ENCODE data around the gene UROC1. TPM values are rescaled to one million over a fixed set of nuclear protein-coding genes. Genes with fewer than 3 reads are reported as not detected.

Gene UROC1
- total RNA-seq, 1 donor from 2014 or later, result not detected

GRCh38 chr3:126442856-126443242 lies 74.7 kb downstream of the UROC1 start:
- Histone ChIP-seq H3K4me3 (ENCODE audit: low read depth, low read length) (no peak overlapping the region), H3K36me3 (ENCODE audit: control insufficient read depth, insufficient read depth, low read length) (peaks cover 19% of the 10 kb centered on the region), H3K27me3 (ENCODE audit: control insufficient read depth, insufficient read depth, low read length) (no peaks in the 10 kb centered on the region)
- no peak for FAIRE-seq
- no peak for TF ChIP-seq CTCF (IDR thresholded peaks at IDR 0.05; ENCODE audit: insufficient read depth, low read length, severe bottlenecking)
- DNase-seq (ENCODE audit: low read depth), result no peak

DNA sequence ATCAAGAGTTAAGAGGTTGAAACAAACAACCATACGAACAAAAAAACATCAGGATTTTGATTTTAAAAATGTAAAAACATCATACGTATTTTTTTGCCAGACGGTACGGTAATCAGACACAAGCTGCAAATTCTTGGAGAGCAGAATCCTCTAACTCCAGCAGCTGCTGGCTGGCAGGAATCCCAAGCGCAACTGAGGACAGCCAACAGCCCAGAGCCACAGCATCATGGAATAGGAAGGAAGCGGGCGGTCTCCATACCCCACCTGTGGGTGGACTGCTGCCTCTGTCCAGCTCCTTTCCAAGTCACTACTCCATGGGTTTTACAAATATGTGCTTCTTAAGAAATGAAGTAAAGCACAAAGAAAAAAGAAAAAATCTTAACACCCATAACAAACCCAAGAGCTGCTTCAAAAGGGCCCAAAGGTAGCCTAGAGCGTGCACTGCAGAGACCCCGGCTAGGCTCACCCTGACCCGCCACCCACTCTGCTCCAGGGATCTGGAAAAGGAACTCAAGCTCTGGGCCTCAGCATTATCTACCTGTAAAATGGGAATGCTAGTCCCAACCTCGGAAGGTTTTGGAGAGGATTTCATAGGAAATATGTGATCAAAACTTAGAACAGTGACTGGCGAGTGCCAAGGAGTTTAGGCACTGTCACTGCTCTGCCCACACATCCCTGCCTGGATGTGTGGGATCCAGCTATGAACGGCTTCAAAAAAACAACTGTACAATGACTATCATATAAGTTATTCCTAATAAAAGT lies 75.3 kb downstream of the UROC1 start:
- Histone ChIP-seq H3K36me3 (ENCODE audit: control insufficient read depth, insufficient read depth, low read length) (peaks cover 21% of the 10 kb centered on the region), H3K27me3 (ENCODE audit: control insufficient read depth, insufficient read depth, low read length) (no peaks in the 10 kb centered on the region), H3K4me3 (ENCODE audit: low read depth, low read length) (no peak overlapping the region)
- no peak for TF ChIP-seq CTCF (IDR thresholded peaks at IDR 0.05; ENCODE audit: insufficient read depth, low read length, severe bottlenecking)
- FAIRE-seq (no peak), DNase-seq (ENCODE audit: low read depth) (no peak)

- FAIRE-seq, result no peak
- no peak for DNase-seq (ENCODE audit: low read depth)
- Histone ChIP-seq H3K36me3 (ENCODE audit: control insufficient read depth, insufficient read depth, low read length) (peaks cover 21% of the 10 kb centered on the region), H3K27me3 (ENCODE audit: control insufficient read depth, insufficient read depth, low read length) (no peaks in the 10 kb centered on the region), H3K4me3 (ENCODE audit: low read depth, low read length) (no peak overlapping the region)
- TF ChIP-seq CTCF (IDR thresholded peaks at IDR 0.05; ENCODE audit: insufficient read depth, low read length, severe bottlenecking), result no peak
Measured at GRCh38 chr3:126441256-126441880, 76.2 kb downstream of the UROC1 start.

GRCh38 chr3:126440709-126440995 lies 76.9 kb downstream of the UROC1 start:
- no peak for FAIRE-seq
- TF ChIP-seq CTCF (IDR thresholded peaks at IDR 0.05; ENCODE audit: insufficient read depth, low read length, severe bottlenecking), result no peak
- H3K36me3 ChIP-seq (ENCODE audit: control insufficient read depth, insufficient read depth, low read length), result peaks cover 20% of the 10 kb centered on the region
- H3K27me3 ChIP-seq (ENCODE audit: control insufficient read depth, insufficient read depth, low read length), result no peaks in the 10 kb centered on the region
- H3K4me3 ChIP-seq (ENCODE audit: low read depth, low read length), result no peak overlapping the region
- DNase-seq (ENCODE audit: low read depth), result no peak

GRCh38 chr3:126439968-126440708 lies 77.4 kb downstream of the UROC1 start:
- no peak for TF ChIP-seq CTCF (IDR thresholded peaks at IDR 0.05; ENCODE audit: insufficient read depth, low read length, severe bottlenecking)
- Histone ChIP-seq H3K27me3 (ENCODE audit: control insufficient read depth, insufficient read depth, low read length) (no peaks in the 10 kb centered on the region), H3K4me3 (ENCODE audit: low read depth, low read length) (no peak overlapping the region), H3K36me3 (ENCODE audit: control insufficient read depth, insufficient read depth, low read length) (peaks cover 18% of the 10 kb centered on the region)
- DNase-seq (ENCODE audit: low read depth) (no peak), FAIRE-seq (no peak)
